Ovary (tissue), 3 donors: Measurements from ENCODE around the gene CEP128.

Experiments
- EP300 ChIP-seq: sonication (generic); formaldehyde crosslinking; IDR thresholded peaks from one replicate; pipeline ENCODE4 v1.6.1; 2017; ENCODE audit warnings: antibody characterized with exemption
- TF ChIP-seq, protein P1 (sequence below), 3 donors: fragments of 450-650 bp in 2 of 3; fragments of 200-600 bp in 1 of 3; IDR thresholded peaks; one replicate each; pipeline versions ENCODE4 v1.5.1 to v1.8.0; 2016 to 2022; ENCODE audit warnings: antibody characterized with exemption in 3 of 3, mild to moderate bottlenecking in 1 of 3
- donor health status: DM: no; HTN: no; CAD: no.

DNA sequence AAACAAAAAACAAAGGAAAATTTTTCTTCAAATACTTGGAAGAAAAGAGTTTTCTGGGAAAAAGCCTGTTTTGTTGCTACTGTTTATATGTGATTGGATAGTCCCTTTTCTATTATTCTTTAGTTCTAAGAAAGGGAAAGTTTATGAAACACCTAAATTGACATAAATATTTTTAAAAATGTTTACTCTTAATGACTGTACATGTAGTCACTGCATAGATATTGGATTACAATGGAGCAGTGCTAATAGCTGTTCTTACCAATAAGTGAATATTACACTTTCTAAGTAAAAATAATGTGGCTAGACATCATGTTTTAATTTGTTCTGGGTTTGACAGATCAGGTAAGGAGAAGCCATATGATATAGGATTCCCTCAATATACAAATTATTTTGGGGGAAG lies 377.5 kb downstream of the CEP128 start:
- TF ChIP-seq, protein P1, sequence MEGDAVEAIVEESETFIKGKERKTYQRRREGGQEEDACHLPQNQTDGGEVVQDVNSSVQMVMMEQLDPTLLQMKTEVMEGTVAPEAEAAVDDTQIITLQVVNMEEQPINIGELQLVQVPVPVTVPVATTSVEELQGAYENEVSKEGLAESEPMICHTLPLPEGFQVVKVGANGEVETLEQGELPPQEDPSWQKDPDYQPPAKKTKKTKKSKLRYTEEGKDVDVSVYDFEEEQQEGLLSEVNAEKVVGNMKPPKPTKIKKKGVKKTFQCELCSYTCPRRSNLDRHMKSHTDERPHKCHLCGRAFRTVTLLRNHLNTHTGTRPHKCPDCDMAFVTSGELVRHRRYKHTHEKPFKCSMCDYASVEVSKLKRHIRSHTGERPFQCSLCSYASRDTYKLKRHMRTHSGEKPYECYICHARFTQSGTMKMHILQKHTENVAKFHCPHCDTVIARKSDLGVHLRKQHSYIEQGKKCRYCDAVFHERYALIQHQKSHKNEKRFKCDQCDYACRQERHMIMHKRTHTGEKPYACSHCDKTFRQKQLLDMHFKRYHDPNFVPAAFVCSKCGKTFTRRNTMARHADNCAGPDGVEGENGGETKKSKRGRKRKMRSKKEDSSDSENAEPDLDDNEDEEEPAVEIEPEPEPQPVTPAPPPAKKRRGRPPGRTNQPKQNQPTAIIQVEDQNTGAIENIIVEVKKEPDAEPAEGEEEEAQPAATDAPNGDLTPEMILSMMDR (IDR thresholded peaks at IDR 0.05): no peak
- TF ChIP-seq EP300: no peak
